Left ventricle myocardium inferior (tissue), 1 donor: ENCODE measurements around the gene SLC22A16. TPM values are rescaled to one million over a fixed set of nuclear protein-coding genes. Genes with fewer than 3 reads are reported as not detected.
A peak's percentile ranks its signal among the peaks of the same experiment; 100 is the strongest.
"Not testable (repeated sequence)": the region's sequence is repeated elsewhere in the genome, so short reads cannot be mapped to it uniquely, and the experiment has no call there.

ENCODE experiments used
- DNase-seq: peaks from one replicate; pipeline ENCODE4 v3.0.0-alpha.2; 2020
- H3K27ac ChIP-seq: fragments of 200-600 bp; replicated peaks from 2 replicates; pipeline ENCODE4 v1.8.0; 2021
- H3K27me3 ChIP-seq: fragments of 200-600 bp; 2 replicates; pipeline ENCODE4 v1.8.0; 2021; ENCODE audit warnings: low read depth
- H3K36me3 ChIP-seq: fragments of 200-600 bp; 2 replicates; pipeline ENCODE4 v1.8.0; 2021
- H3K4me1 ChIP-seq: fragments of 200-600 bp; 2 replicates; pipeline ENCODE4 v1.8.0; 2021
- H3K4me3 ChIP-seq: fragments of 200-600 bp; 2 replicates; pipeline ENCODE4 v1.8.0; 2021; ENCODE audit warnings: mild to moderate bottlenecking, moderate library complexity
- H3K9me3 ChIP-seq: fragments of 200-600 bp; replicated peaks from 2 replicates; pipeline ENCODE4 v1.8.0; 2021
- CTCF ChIP-seq: fragments of 200-600 bp; IDR thresholded peaks from 2 replicates; pipeline ENCODE4 v1.8.0; 2021; ENCODE audit warnings: antibody characterized with exemption, mild to moderate bottlenecking, borderline replicate concordance
- intact Hi-C: fragments of 100-400 bp; cut with micrococcal nuclease; formaldehyde crosslinking; loops from one replicate; pipeline ENCODE4 v1.11.0; 2022
- total RNA-seq: library from RNA; stranded (reverse); fragmentation: NEBNext Ultra II Directional; extraction: Animal tissue kit (Norgen Biotek cat#: 25700); gene quantifications from one replicate; pipeline ENCODE4 v1.2.1, GENCODE V29; 2021
- donor health status: DM: no; HTN: yes; CAD: no; lungs with severe emphysema.

SLC22A16 gene
- total RNA-seq, 1 donor from 2014 or later, result not detected

DNA sequence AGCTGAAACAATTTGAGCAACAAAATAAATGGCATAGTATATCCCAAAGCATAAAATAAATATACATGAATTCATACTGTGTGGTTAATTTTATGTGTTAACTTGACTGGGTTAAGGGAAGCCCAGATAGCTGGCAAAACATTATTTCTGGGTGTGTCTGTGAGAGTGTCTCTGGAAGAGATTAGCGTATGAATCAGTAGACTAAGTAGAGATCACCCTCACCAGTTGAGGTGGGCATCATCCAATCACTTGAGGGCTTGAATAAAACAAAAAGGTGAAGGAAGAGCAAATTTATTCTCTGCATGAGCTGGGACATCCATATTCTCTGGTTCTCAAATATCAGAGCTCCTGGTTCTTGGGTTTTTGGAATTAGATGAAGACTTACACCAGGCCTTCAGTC lies 17.9 kb downstream of the SLC22A16 start:
- no peak for DNase-seq
- TF ChIP-seq CTCF, result no peak
- no peaks in the 10 kb centered on the region for H3K4me1 ChIP-seq
- H3K27me3 ChIP-seq, result no peaks in the 10 kb centered on the region
- no peak overlapping the region for H3K4me3 ChIP-seq
- H3K36me3 ChIP-seq, result no peaks in the 10 kb centered on the region
- intact Hi-C loops, result no loop called here
- peaks cover 21% of the 10 kb centered on the region for H3K9me3 ChIP-seq
- H3K27ac ChIP-seq, result no peak overlapping the region

DNA sequence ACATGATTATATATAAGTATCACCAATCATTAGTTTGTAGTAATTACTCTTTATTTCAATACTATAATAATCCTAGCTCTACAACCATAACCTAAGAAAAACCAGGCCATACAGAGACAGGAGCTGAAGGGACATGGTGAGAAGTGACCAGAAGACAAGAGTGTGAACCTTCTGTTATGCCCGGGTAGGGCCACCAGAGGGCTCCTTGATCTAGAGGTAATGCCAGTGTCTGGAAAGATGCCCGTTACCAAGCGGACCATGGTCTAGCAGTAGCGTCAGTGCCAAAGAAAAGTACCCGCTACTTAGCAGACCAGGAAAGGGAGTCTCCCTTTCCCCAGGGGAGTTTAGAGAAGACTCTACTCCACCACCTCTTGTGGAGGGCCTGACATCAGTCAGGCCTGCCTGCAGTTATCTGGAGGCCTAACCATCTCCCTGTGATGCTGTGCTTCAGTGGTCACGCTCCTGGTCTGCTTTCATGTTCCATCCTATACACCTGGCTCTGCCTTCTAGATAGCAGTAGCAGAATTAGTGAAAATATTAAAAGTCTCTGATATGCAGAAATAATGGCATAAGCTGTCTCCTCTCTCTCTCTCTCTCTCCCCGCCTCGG lies 18.7 kb downstream of the SLC22A16 start:
- H3K27ac ChIP-seq, intact Hi-C loops, H3K36me3 ChIP-seq, H3K27me3 ChIP-seq, H3K4me3 ChIP-seq, H3K4me1 ChIP-seq: not testable (repeated sequence)
- TF ChIP-seq CTCF, result peak; percentile 57
- H3K9me3 ChIP-seq, result peaks cover 13% of the 10 kb centered on the region
- DNase-seq, result peak; percentile 20

- no peak overlapping the region for H3K27ac ChIP-seq
- intact Hi-C loops, result no loop called here
Measured at GRCh38 chr6:110456694-110457093, 19.7 kb downstream of the SLC22A16 start.

DNA sequence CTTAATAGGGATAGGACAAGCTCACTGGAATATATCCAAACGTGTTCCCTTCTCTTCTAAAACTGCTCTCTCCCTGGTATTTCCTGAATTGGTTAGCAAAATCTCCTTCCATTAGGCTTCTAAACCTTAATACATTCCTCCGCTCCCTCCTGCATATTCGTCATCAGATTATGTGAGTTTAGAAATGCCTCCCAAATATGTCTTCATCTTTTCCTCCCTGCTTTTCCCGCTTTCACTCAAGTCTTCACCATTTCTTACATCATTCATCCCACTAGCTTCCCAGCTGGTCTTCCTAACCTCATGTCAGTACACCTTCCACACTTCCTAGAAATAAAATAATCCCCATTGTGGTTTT lies 26.9 kb downstream of the SLC22A16 start:
- H3K4me3 ChIP-seq, result no peak overlapping the region
- no peak for DNase-seq
- TF ChIP-seq CTCF, result no peak
- intact Hi-C loops, result no loop called here
- no peaks in the 10 kb centered on the region for H3K9me3 ChIP-seq
- H3K4me1 ChIP-seq, result no peaks in the 10 kb centered on the region
- no peaks in the 10 kb centered on the region for H3K27me3 ChIP-seq
- H3K36me3 ChIP-seq, result no peaks in the 10 kb centered on the region
- no peak overlapping the region for H3K27ac ChIP-seq

More at GRCh38 chr6:110456694-110457093, 19.7 kb downstream of the SLC22A16 start:
- H3K36me3 ChIP-seq, result no peaks in the 10 kb centered on the region
- DNase-seq, result no peak
- peaks cover 4% of the 10 kb centered on the region for H3K9me3 ChIP-seq
- H3K27me3 ChIP-seq, result no peaks in the 10 kb centered on the region
- H3K4me3 ChIP-seq, result no peak overlapping the region
- no peak for TF ChIP-seq CTCF
- H3K4me1 ChIP-seq, result no peaks in the 10 kb centered on the region

DNA sequence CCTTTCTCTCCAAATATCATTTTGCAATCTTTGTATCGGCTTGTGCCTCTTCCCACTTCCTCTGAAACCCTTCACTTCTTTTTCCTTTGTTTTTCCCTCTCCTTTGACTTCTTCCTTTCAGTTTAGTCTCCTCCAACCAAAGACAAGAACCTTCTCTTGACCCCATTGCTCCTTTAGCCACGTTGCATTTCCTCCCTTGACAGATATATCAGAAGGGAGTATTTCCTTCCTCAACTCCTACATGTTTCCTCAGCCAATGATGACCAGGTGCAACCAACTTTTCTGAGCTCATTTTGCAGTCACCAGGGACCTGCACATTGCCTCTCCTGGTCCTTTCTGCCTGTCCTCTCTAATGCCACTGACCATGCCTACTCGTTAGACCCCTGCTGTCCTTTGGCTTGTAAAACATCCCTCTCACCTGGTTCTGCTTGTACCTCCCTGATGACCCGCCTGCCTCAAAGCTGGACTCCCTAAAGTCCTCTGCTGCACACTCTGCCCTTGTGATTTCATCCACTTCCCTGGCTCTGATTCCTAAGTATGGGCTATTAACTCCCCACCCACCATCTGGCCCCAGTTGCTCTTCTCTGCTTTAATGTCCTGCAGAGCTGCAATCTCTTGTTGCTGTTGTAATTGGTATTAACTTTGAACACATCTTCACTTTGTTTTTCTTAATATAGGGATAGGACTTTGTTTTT lies 27.4 kb downstream of the SLC22A16 start:
- DNase-seq, result no peak
- H3K36me3 ChIP-seq, result no peaks in the 10 kb centered on the region
- TF ChIP-seq CTCF, result no peak
- no peak overlapping the region for H3K4me3 ChIP-seq
- H3K9me3 ChIP-seq, result no peaks in the 10 kb centered on the region
- H3K27ac ChIP-seq, result no peak overlapping the region
- no peaks in the 10 kb centered on the region for H3K4me1 ChIP-seq
- no peaks in the 10 kb centered on the region for H3K27me3 ChIP-seq
- intact Hi-C loops, result no loop called here
